GM20000 (cell line): Measurements from ENCODE around the gene DACT2.

Experiments used
- DNase-seq: peaks from one replicate; pipeline ENCODE4 v3.0.0; 2012; ENCODE audit warnings: low spot score
- TF ChIP-seq, protein P1 (sequence below): IDR thresholded peaks from 2 replicates; pipeline ENCODE4 v1.5.1; 2012; ENCODE audit warnings: mild to moderate bottlenecking, control low read depth; ENCODE audit errors: extremely low read depth, missing control alignments

Gene DACT2

DNA sequence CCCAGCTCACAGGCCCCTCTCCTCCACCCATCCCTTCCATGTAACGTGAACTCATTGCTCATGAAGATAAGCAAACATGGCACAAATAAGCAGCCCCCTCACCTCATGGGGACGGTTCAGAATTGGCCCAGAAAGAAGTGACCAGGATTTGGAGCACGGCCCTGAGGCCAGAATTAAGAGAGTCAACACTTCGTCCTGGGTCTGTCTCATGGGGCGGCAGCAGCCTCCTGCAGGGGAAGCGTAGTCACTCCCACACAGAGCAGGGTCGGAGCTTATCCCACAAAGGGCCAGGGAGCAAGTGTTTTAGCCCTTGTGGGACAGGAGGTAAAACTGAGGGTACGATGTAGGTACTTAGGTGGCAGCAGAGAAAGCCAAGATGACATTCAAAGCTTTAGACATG is 28.6 kb upstream of the DACT2 start:
- TF ChIP-seq, protein P1, sequence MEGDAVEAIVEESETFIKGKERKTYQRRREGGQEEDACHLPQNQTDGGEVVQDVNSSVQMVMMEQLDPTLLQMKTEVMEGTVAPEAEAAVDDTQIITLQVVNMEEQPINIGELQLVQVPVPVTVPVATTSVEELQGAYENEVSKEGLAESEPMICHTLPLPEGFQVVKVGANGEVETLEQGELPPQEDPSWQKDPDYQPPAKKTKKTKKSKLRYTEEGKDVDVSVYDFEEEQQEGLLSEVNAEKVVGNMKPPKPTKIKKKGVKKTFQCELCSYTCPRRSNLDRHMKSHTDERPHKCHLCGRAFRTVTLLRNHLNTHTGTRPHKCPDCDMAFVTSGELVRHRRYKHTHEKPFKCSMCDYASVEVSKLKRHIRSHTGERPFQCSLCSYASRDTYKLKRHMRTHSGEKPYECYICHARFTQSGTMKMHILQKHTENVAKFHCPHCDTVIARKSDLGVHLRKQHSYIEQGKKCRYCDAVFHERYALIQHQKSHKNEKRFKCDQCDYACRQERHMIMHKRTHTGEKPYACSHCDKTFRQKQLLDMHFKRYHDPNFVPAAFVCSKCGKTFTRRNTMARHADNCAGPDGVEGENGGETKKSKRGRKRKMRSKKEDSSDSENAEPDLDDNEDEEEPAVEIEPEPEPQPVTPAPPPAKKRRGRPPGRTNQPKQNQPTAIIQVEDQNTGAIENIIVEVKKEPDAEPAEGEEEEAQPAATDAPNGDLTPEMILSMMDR = no peak
- DNase-seq = no peak

DNA sequence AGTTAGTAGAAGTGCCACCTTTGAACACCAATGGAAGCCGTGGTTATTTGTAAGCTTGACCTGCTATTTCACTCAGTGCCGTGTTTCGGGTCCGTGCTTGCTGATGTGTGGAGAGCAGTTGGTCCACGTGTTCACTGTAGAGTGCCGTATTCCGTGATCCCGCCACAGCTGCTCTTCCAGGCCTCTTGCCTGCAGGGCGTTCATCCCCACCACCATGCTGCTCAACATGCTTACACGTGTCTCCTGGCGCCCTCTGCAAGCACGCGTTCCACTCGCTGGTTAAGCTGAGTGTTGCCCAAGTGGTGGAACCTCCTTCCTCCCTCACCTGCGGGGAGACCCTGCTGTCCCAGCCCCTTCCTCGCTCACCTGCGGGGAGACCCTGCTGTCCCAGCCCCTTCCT is 28.0 kb upstream of the DACT2 start:
- TF ChIP-seq, protein P1 = no peak
- no peak for DNase-seq

DNA sequence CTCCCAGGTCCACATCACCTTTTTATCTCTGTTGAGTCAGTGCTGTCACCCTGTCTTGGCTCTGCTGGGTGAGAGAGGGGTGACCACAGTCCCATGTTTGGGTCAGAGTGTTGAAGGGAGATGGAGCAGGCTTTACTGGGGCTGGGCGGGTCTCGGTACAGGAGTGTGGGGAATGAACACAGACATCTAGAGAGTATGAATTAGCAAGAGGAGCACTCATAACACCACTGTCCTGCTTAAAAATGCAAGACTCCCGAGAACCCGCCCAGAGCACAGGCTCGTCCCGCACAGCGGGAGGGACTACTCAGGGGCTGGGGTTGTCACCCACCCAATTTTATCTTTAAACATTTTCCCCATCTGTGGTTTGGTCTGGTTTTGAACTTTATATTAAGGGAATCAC is 27.5 kb upstream of the DACT2 start:
- no peak for DNase-seq
- TF ChIP-seq, protein P1 = no peak

DNA sequence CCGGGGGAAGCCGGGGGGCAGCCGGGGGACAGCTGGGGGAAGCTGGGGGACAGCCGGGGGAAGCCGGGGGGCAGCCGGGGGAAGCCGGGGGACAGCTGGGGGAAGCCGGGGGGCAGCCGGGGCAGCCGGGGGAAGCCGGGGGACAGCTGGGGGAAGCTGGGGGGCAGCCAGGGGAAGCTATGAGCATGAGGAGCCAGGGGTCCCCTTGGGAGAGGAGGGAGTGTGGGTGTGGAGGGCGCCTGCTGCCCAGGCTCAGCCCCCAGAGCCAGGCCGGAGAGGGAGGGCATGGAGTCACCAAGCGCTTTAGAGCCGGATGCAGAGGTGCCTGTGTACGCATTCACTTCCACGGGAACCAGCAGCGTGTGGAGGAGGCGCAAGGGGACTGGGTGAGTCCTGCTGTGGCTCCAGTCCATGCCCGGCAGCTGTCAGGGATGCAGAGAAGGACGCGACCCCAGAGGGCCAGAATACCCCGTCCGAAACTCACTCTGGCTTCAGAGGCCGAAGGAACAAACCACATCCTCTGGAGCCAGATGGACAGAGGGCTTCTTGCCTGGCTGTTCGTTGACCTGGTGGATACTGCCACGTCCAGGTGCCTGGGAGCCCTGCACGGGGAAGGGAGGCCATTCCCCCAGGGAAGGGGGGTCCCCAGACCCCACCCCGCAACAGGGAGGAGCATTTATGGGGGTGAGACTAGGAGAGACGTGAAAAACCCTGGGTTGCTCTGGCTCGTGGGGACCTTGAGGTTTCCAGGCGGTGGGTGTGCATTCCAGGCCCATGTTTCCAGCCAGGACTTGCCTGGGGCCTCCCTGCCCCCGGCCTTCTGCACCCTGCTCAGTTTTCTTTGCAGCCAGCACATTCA is 26.5 kb upstream of the DACT2 start:
- no peak for DNase-seq
- TF ChIP-seq, protein P1 = no peak

DNA sequence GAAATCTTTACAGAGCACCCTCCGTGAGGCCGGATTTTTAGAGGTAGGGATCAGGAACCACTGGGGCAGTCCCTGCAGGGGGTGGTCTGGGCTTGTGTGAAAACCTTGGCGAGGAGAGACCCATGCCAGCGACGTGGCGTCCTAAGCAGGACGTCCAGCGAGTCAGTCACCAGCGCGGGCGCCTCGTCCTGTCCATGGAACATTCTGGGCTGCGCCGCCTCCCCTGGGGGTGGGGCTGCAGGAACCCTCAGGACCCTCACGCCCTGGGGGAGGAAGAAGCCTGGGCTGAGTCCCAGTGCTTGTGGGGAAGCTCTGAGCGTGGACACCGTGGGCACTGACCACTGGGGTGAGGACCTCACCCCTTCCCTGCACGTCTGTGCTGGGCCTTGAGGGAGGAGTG is 25.7 kb upstream of the DACT2 start:
- DNase-seq = no peak
- TF ChIP-seq, protein P1 = no peak

DNA sequence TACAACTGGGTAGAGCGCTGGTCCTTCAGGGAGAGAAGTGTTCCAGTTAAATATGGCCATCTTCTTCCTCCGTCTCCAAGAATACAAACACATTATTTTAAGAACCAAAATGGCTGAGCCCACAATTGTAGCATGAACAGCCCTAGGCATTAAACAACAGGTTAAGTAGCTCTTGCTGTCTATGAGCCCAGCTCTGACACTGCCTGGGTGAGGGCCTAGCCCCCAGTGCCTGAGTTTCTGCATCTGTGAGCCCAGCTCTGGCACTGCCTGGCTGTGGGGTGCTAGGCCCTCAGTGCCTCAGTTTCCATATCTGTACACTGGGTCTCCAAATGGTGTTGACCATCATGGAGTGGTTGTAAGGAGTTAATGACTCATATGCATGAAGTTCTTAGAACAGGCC is 24.8 kb upstream of the DACT2 start:
- no peak for DNase-seq
- TF ChIP-seq, protein P1 = no peak

DNA sequence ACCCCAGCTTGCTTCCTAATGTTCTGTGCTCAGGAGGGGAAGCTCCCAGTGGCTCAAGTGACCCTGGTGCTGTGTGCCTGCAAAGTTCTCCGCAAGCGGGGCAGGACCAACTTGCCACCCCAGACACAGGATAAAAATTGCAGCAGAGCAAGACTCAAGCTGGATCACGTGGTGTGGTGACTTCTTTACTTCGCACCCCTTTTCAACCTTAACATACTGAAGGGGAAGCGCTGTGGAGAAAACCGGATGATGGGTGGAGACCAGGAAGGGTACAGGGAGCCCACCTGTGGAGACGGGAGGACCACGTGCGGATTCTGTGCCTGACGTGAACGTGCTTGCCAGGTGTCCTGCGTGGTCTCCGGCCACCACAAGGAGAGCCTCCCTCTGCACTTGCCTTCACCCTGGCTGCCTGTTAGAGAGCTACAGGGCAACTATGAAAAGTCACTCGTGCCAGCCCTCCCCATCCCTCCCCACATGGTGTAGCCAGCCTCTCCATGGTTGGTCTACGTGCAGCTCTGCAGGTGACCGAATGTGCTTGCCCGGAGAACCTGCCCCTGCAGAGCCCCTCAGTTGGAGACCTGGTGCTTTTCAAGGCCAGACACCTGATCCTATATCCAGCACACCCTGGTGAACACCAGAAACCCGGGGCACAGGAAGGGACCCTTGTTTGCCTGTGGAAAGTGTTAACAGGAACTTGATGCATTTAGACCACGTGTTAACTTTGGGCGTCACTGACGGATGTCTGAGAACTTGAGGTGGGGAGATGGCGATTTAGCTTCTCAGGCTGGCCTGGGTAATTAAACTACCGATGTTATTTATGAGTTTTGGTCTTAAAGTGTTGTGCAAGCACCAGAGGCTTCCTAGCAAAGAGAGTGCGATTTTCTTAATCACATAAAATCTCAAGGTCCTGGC is 23.9 kb upstream of the DACT2 start:
- TF ChIP-seq, protein P1 = no peak
- DNase-seq = no peak
